Calu3 (cell line): Measurements from ENCODE around the gene STRA8. TPM values are rescaled to one million over a fixed set of nuclear protein-coding genes. Genes with fewer than 3 reads are reported as not detected.

Source experiments
- BruUV-seq: library from RNA; stranded (reverse); fragments of 400-500 nt; replicated peaks from 2 replicates; lab custom pipeline; 2021; lab: Mats Ljungman, UMichigan
- CTCF ChIA-PET: fragments of 300-600 bp; sonication (Branson Sonifier 250); formaldehyde crosslinking; loops from one replicate; lab custom pipeline; 2022; ENCODE audit warnings: antibody characterized with exemption; lab: Charles Lee
- DNase-seq: peaks from one replicate; pipeline ENCODE4 v3.0.0; 2022
- H3K27ac Mint-ChIP-seq: one replicate; pipeline ENCODE4 v1.8.0; 2022; ENCODE audit warnings: mixed read lengths; ENCODE audit not compliant: unreplicated experiment
- H3K27me3 Mint-ChIP-seq: one replicate; pipeline ENCODE4 v1.8.0; 2022; ENCODE audit warnings: mixed read lengths; ENCODE audit not compliant: unreplicated experiment
- H3K36me3 Mint-ChIP-seq: one replicate; pipeline ENCODE4 v1.8.0; 2022; ENCODE audit warnings: mild to moderate bottlenecking, moderate library complexity, mixed read lengths; ENCODE audit not compliant: insufficient read depth, unreplicated experiment
- H3K4me1 Mint-ChIP-seq: one replicate; pipeline ENCODE4 v1.8.0; 2022; ENCODE audit warnings: mild to moderate bottlenecking, low read depth, mixed read lengths; ENCODE audit not compliant: unreplicated experiment
- H3K4me3 Mint-ChIP-seq: one replicate; pipeline ENCODE4 v1.8.0; 2022; ENCODE audit warnings: mild to moderate bottlenecking, low read depth, moderate library complexity, mixed read lengths; ENCODE audit not compliant: unreplicated experiment
- H3K9me3 Mint-ChIP-seq: one replicate; pipeline ENCODE4 v1.8.0; 2022; ENCODE audit warnings: low read depth, mixed read lengths; ENCODE audit not compliant: unreplicated experiment
- intact Hi-C: fragments of 100-400 bp; cut with micrococcal nuclease; formaldehyde crosslinking; loops from one replicate; pipeline ENCODE4 v1.10.0; 2022; ENCODE audit not compliant: unreplicated experiment
- total RNA-seq: library from RNA; stranded (reverse); gene quantifications from 2 replicates; pipeline ENCODE4 v1.2.3, GENCODE V29; 2022
- TF ChIP-seq, protein P1 (sequence below): fragments of 200-600 bp; IDR thresholded peaks from one replicate; pipeline ENCODE4 v1.8.0; 2022; ENCODE audit warnings: antibody characterized with exemption; ENCODE audit not compliant: unreplicated experiment

STRA8 gene
- total RNA-seq, 1 experiment from 2014 or later, result not detected

GRCh38 chr7:135204876-135205275 lies 28.8 kb upstream of the STRA8 start:
- H3K36me3 Mint-ChIP-seq, result no peaks in the 10 kb centered on the region
- intact Hi-C loops, result no loop called here
- no peak overlapping the region for H3K27ac Mint-ChIP-seq
- CTCF ChIA-PET, result no interaction called here
- DNase-seq, result no peak
- peaks cover 15% of the 10 kb centered on the region for H3K4me1 Mint-ChIP-seq
- TF ChIP-seq, protein P1, sequence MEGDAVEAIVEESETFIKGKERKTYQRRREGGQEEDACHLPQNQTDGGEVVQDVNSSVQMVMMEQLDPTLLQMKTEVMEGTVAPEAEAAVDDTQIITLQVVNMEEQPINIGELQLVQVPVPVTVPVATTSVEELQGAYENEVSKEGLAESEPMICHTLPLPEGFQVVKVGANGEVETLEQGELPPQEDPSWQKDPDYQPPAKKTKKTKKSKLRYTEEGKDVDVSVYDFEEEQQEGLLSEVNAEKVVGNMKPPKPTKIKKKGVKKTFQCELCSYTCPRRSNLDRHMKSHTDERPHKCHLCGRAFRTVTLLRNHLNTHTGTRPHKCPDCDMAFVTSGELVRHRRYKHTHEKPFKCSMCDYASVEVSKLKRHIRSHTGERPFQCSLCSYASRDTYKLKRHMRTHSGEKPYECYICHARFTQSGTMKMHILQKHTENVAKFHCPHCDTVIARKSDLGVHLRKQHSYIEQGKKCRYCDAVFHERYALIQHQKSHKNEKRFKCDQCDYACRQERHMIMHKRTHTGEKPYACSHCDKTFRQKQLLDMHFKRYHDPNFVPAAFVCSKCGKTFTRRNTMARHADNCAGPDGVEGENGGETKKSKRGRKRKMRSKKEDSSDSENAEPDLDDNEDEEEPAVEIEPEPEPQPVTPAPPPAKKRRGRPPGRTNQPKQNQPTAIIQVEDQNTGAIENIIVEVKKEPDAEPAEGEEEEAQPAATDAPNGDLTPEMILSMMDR, result no peak
- H3K9me3 Mint-ChIP-seq, result no peaks in the 10 kb centered on the region
- H3K27me3 Mint-ChIP-seq, result no peaks in the 10 kb centered on the region
- H3K4me3 Mint-ChIP-seq, result no peak overlapping the region
- BruUV-seq, result no TSS peak

DNA sequence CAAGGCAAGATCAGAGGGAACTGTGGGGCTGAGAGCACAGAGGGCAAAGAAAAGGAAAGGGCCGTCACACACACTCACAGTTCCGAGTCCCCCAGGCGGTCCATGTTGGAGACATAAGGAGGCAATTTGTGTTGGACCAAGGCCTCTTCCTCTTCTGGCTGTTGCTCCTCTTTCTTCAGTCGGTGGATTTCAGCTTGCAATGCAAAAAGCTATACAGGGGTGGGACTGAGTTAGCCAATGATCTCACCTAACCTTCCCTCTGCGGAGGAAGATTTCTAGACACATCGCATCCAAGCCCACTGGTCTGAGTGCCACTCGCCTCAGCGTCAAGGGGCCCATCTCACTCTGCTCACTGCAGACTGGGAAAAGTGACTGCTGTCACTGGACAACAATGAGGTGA lies 27.8 kb upstream of the STRA8 start:
- BruUV-seq, result no TSS peak
- Mint-ChIP-seq H3K4me3 (no peak overlapping the region), H3K4me1 (peaks cover 15% of the 10 kb centered on the region), H3K9me3 (no peaks in the 10 kb centered on the region), H3K27ac (no peak overlapping the region), H3K27me3 (no peaks in the 10 kb centered on the region), H3K36me3 (peaks cover 5% of the 10 kb centered on the region)
- CTCF ChIA-PET, result no interaction called here
- TF ChIP-seq, protein P1, result no peak
- no peak for DNase-seq
- intact Hi-C loops, result no loop called here

DNA sequence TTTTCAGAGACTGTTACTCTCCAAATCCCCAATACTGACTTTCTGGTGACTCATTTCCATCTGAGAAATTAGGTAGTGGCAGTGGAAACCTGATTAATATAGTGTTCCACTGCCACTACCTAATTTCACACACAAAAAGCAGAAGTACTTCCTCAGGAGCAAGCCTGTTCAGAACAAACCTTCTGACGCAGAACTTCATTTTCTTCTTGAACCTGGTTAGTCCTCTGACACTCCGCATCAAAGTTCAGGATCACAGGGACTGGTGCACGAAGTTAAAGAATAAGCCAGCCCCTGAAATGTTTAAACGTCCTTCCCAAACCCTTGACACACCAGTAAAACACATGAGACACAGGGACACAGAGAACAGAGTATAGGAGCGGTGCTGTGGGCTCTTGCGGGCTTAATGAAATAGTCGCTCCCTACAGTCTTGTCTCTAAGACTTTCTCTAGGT lies 26.7 kb upstream of the STRA8 start:
- no TSS peak for BruUV-seq
- CTCF ChIA-PET, result no interaction called here
- Mint-ChIP-seq H3K4me1 (peaks cover 15% of the 10 kb centered on the region), H3K9me3 (no peaks in the 10 kb centered on the region), H3K27me3 (no peaks in the 10 kb centered on the region), H3K4me3 (no peak overlapping the region), H3K36me3 (peaks cover 16% of the 10 kb centered on the region), H3K27ac (no peak overlapping the region)
- DNase-seq, result no peak
- intact Hi-C loops, result no loop called here
- TF ChIP-seq, protein P1, result no peak

- intact Hi-C loops, result no loop called here
- no peak overlapping the region for H3K27ac Mint-ChIP-seq
- CTCF ChIA-PET, result no interaction called here
- H3K36me3 Mint-ChIP-seq, result peaks cover 16% of the 10 kb centered on the region
- no TSS peak for BruUV-seq
- H3K4me3 Mint-ChIP-seq, result no peak overlapping the region
- no peaks in the 10 kb centered on the region for H3K27me3 Mint-ChIP-seq
- no peak for DNase-seq
- TF ChIP-seq, protein P1, result no peak
- H3K4me1 Mint-ChIP-seq, result peaks cover 15% of the 10 kb centered on the region
- H3K9me3 Mint-ChIP-seq, result no peaks in the 10 kb centered on the region
Observed at GRCh38 chr7:135207406-135208101, 26.1 kb upstream of the STRA8 start.
